GM19240 (cell line): ENCODE data around the gene EYS.
"Not testable (repeated sequence)": the region's sequence is repeated elsewhere in the genome, so short reads cannot be mapped to it uniquely, and the experiment has no call there.

Experiments
- DNase-seq: peaks from one replicate; pipeline ENCODE4 v3.0.0; 2011; ENCODE audit warnings: low spot score; ENCODE audit not compliant: insufficient read length

The EYS gene

GRCh38 chr6:65098349-65098748 is 608.7 kb downstream of the EYS start:
- DNase-seq, result no peak

DNA sequence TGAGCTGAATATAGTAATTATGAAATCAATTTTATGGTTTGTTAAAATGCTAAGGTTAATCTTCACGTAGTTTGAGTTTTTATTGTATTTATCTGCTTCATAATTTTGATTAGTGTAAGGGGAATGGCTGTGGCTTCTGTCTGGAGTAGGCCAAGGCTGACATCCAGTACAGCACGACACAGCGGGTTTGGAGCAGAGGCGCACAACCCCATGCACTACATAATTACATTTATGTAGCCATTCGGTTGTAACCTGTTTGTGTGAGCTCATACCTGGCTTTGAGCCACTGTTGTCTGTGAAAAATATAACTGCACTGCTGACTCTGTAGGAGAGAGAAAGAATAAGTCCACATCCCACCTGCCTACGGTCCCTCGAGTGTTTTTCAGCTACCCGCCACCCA is 615.5 kb downstream of the EYS start:
- DNase-seq, result no peak

GRCh38 chr6:65088575-65088974 is 618.5 kb downstream of the EYS start:
- DNase-seq, result no peak

DNA sequence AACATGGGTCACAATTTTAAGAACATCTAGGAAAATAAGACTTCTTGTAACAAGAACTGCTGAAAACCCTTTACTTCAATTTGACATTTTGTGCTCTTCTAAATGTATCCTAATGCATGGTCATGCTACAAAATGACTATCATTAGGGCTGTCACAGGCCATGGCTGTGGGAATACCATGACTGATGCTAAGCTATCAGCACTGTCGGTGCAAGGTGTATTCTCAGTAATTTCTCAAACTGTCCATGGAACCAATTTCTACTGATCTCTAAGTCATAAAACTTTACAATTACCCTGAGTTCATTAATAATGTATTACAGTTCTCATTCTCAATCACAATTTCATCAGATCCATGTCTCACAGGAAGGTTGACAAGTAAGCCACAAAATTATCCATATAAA is 625.3 kb downstream of the EYS start:
- DNase-seq, result no peak

- no peak for DNase-seq
Observed at GRCh38 chr6:65075705-65076230, 631.3 kb downstream of the EYS start.

- DNase-seq, result no peak
Observed at GRCh38 chr6:65072500-65072899, 634.5 kb downstream of the EYS start.

DNA sequence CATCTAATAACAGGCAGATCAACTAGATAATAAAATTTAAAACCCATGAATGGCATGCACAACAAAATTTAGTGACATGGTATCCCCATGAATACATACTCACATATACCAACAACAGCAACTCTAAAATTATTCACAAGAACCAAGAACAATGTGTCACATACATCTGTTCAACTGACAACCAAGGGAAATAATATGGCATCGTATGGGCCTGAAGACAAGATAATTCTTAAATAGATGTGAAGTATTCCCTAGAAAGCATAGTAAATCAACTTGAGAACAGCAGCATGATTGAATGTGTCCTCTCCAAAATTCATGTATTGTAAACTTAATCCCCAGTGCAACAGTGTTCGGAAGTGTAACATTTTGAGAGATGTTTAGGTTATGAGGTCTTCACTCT is 635.5 kb downstream of the EYS start:
- DNase-seq, result no peak

DNA sequence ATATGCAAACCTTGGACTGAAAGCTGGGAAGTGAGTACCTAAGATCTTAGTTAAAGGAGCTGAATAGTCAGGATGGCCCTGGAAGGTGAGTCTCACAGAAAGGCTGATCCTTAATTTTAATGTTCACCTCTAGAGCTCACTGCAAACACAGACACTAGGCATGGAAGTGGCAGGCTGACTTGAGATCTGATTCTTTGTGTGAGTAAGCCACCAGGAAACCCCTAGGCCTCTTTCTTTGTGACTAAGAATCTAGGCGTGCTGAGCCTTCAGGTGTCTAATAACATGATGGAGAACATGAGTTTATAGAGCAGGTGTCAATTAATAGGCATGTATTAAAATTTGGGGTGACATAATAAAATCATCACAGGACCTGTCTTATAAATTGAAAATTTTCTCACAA is 642.2 kb downstream of the EYS start:
- DNase-seq, result no peak

DNA sequence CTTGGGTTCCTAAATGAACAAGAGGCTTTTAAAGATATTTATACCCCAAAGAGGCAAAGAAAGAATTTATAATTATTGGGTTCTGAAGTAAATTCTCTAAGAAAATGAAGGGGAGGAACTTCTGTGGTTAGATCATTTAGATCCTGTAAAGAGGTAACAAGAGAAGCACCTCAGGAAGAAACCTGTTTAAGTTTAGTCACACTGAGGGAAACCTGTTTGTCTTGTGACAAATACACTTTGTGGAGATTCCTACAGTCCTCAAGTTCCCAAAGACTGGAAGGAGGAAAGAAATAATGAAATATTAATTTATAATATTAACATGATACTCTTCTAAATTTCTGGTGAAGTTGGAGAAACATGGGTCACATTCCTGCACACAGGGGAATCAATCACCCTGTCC is 647.5 kb downstream of the EYS start:
- no peak for DNase-seq

DNA sequence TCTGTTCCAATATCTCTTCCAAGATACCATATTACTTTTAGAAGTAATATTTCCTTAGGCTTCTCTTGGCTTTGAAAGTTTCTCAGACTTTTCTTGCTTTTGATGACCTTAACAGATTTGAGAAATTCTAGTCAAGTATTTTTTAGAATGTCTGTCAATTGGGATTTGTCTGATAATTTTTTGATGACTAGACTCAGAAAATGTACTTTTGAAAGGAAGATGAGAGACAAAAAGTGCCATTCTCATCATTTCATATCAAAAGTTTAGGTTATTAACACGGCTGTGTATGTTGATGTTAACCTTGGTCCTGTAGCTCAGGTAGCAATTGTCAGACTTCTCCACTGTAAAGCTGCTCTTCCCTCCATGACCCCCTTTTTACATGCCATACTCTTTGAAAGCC is 651.5 kb downstream of the EYS start:
- DNase-seq, result no peak

- DNase-seq, result no peak
Observed at GRCh38 chr6:65052626-65053025, 654.4 kb downstream of the EYS start.

- no peak for DNase-seq
Observed at GRCh38 chr6:65045801-65046200, 661.2 kb downstream of the EYS start.

DNA sequence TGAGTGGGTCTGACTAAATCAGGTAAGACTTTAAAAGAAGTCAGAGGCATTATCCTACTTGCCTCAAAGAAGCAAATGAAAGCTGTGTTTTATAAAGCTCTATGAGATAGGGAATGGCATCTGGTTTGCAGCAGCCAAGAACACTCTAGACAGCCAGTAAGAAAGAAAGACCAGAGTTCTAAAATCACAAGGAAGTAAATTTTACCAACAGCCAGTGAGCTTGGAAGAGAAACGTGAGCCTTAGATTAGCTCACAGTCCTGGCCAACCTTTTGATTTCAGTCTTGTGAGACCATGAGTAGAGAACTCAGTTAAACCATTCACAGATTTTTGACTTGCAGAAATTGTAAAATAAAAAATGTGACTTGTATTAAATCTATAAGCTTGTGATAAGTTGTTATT is 693.0 kb downstream of the EYS start:
- no peak for DNase-seq

- no peak for DNase-seq
Observed at GRCh38 chr6:65006788-65007187, 700.2 kb downstream of the EYS start.

DNA sequence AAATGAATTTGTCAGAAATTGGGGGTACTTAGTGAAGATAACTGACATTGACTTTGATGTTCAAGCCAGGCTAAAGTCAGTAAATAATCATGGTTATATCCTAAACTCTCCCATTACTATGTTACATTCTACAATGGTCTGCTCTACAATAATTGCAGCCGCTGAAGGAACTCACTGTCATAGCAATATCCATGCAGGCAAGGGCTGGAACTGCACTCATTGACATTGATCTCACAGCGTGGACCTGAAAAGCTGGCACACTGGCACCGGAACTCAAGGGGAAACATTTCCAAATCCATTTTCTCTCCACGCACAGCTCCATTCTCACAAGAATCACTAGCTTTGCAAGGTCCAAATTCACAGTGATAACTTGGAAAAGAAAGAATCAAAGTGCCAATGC is 702.7 kb downstream of the EYS start:
- DNase-seq, result no peak

DNA sequence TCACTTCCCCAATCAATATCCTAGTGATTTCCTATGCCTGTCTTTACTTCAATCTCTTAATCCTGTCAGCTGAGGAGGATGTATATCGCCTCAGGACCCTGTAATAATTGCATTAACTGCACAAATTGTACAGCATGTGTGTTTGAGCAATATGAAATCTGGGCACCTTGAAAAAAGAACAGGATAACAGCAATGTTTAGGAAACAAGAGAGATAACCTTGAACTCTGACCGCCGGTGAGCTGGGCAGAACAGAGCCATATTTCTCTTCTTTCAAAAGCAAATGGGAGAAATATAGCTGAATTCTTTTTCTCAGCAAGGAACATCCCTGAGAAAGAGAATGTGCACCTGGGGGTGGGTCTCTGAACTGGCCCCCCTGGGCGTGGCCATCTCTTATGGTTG is 704.1 kb downstream of the EYS start:
- not testable (repeated sequence) for DNase-seq

DNA sequence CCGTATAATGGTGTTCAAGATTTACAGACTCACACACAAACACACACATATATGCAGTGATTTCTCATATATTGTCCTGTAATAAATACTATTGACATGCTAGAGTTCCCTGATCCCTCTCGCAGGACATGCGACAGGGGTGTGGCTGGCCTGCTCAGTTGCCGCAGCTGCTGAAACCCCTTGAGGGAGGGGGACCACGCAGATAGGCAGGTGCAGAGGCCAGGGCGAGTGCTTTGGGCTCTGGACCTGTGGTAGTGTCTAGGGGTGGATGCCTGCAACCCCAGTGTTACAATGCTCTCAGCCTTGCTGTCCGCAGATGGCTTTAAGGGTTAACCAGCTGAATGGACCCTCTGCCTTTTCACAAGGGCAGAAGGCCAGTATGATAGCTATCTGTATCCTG is 706.2 kb downstream of the EYS start:
- DNase-seq, result no peak

GRCh38 chr6:64998204-64998603 is 708.8 kb downstream of the EYS start:
- no peak for DNase-seq

DNA sequence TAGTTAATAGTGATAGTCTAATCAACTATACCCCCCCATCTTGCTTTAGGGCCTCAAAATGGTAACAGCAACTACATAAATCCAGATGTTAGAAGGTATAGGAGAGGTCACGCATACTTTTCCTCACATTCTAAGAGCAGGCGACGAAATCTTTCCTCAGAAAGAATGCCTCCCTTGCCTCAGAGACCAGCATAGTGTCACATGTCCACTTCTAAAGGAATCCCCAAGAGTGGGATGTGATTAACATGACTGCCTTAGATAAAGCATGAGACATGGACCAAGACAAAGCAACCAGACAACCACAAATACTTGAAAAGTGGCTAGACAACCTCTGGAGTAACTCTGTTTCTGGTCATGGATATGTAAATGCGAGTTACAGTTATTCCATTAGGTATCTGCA is 710.7 kb downstream of the EYS start:
- no peak for DNase-seq

DNA sequence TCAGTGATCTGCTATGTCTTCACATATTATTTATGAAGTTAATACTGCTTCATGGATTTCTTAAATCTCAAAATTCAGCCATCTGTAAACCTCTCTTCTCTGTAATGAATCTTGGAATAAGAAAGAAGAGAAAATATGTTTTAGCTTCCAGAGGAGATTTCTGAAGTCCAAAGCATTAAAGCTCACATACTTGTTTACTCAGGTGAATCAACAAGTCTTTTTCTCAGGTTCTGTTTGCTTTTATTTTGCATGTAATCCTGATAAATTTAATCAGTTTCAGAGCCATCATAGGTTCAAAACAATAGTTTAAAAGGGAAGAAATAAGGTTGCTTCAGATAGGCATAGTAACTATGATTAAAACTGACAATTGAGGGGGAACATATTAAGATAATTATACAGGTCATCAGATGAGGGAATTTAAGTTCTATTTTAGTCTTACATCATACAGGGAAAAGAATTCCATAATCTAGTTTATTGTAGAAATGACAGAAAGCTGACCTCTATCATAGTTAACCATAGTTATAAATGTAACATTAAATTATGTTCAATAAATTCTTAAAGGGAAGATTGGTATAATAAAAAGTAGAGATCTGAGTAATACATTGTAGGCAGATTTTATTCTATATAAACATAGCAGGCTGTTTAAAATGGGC is 716.2 kb downstream of the EYS start:
- no peak for DNase-seq

DNA sequence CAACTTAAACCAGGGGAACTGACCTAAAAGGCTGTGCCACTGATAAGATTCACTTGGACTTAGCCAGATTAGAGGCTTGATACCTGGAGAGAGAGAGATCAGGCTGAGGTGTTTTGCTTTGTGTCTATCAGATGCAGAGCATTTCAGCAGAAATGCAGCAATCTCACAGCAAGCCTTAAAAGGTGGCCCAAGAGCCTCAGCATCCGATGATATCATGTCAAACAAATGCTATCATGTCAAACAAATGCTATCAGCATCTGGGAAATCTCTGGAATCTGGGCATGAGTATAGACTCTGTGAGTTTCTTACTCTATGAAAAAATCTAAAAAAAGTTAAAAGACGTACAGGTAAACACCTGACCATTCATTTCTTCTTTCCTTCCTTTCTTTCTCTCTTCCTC is 718.9 kb downstream of the EYS start:
- DNase-seq, result no peak

- no peak for DNase-seq
Observed at GRCh38 chr6:64987066-64987465, 720.0 kb downstream of the EYS start.

- no peak for DNase-seq
Observed at GRCh38 chr6:64985726-64986125, 721.3 kb downstream of the EYS start.

DNA sequence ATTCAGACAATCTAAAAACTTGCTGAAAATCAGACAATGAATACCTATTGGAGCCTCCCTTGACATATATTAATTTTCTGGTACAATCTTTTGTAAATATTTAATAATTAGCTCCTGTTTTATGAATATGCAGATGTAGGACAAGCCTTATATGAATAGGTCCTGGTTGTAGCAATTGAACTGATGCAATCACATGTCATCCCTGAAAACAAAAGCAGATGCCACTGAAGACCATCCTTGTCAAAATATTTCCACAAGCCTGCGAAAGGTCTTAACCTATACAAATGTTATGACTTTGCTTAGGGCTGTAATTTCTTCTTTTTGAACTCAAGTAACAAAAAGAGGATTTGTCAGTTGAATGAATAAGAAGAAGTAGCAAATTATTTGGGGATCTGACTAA is 722.1 kb downstream of the EYS start:
- no peak for DNase-seq
